ENCODE measurements around the gene NEBL. TPM values are rescaled to one million over a fixed set of nuclear protein-coding genes. Genes with fewer than 3 reads are reported as not detected.
A peak's percentile ranks its signal among the peaks of the same experiment; 100 is the strongest.
"Not testable (repeated sequence)": the region's sequence is repeated elsewhere in the genome, so short reads cannot be mapped to it uniquely, and the experiment has no call there.

The NEBL gene
- total RNA-seq, result 10 to 100 TPM; 72.5 to 74.7 TPM
- 10 to 100 TPM; 19.4 to 27.7 TPM for polyA plus RNA-seq
- long read RNA-seq, donor 1, transcript NEBL-203 (7 exons, 3,008 nt), result major isoform, 7 of 7 reads
- long read RNA-seq, donor 1, partial matches to known transcripts, result 0 of 7 reads
- long read RNA-seq, donor 1, other reads (novel, unspliced or antisense), result 0 of 7 reads
- long read RNA-seq, donor 2, partial matches to known transcripts, result 0 of 1 reads
- long read RNA-seq, donor 2, other reads (novel, unspliced or antisense), result 0 of 1 reads
- long read RNA-seq, donor 3, partial matches to known transcripts, result 0 of 1 reads
- long read RNA-seq, donor 3, other reads (novel, unspliced or antisense), result 0 of 1 reads
- long read RNA-seq, donor 4, partial matches to known transcripts, result 0 of 2 reads
- long read RNA-seq, donor 4, other reads (novel, unspliced or antisense), result 0 of 2 reads
- long read RNA-seq, donor 5, partial matches to known transcripts, result 0 of 3 reads
- long read RNA-seq, donor 5, other reads (novel, unspliced or antisense), result 0 of 3 reads

GRCh38 chr10:20897146-20897825 is at the start of gene NEBL:
TSS of gene NEBL (minus strand) at chr10:20897311. CDS start at chr10:20897205, 106 bp downstream.
- no peak within 1 kb of the TSS for H3K9ac ChIP-seq (ENCODE audit: insufficient read depth in 1 of 2, low read length in 2 of 2)
- H3K9me3 ChIP-seq (ENCODE audit: control insufficient read depth in 4 of 4, insufficient read depth in 3 of 4, low read length in 3 of 4), result no peaks in the 10 kb centered on the region
- no peak within 1 kb of the TSS for H3K4me3 ChIP-seq
- H3K27me3 ChIP-seq (ENCODE audit: control insufficient read depth in 3 of 3, insufficient read depth in 3 of 3, low read length in 2 of 3), result no peaks in the 10 kb centered on the region
- 80 to 86% methylated on average over 2 of the region's 2 CpGs for WGBS, 2 donors
- peaks cover 0 to 17% (median 5%) of the 10 kb centered on the region in 5 donors for H3K4me1 ChIP-seq (ENCODE audit: control insufficient read depth in 5 of 5, insufficient read depth in 5 of 5, low read length in 5 of 5)
- H3K36me3 ChIP-seq (ENCODE audit: control insufficient read depth in 4 of 4, insufficient read depth in 4 of 4, low read length in 4 of 4), result peaks cover 0 to 4% (median 0%) of the 10 kb centered on the region in 4 donors
- ATAC-seq (ENCODE audit: insufficient read depth, low FRiP score) (no peak), DNase-seq (peak in 2 of 3 donors; percentile 33 to 41)
- TF ChIP-seq, protein P1, sequence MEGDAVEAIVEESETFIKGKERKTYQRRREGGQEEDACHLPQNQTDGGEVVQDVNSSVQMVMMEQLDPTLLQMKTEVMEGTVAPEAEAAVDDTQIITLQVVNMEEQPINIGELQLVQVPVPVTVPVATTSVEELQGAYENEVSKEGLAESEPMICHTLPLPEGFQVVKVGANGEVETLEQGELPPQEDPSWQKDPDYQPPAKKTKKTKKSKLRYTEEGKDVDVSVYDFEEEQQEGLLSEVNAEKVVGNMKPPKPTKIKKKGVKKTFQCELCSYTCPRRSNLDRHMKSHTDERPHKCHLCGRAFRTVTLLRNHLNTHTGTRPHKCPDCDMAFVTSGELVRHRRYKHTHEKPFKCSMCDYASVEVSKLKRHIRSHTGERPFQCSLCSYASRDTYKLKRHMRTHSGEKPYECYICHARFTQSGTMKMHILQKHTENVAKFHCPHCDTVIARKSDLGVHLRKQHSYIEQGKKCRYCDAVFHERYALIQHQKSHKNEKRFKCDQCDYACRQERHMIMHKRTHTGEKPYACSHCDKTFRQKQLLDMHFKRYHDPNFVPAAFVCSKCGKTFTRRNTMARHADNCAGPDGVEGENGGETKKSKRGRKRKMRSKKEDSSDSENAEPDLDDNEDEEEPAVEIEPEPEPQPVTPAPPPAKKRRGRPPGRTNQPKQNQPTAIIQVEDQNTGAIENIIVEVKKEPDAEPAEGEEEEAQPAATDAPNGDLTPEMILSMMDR (IDR thresholded peaks at IDR 0.05; ENCODE audit: control extremely low read depth, extremely low read depth), result no peak
- peak within 1 kb of the TSS in 1 of 2 donors; percentile 90 for H3K27ac ChIP-seq (ENCODE audit: low read depth in 1 of 2, low read length in 1 of 2)

DNA sequence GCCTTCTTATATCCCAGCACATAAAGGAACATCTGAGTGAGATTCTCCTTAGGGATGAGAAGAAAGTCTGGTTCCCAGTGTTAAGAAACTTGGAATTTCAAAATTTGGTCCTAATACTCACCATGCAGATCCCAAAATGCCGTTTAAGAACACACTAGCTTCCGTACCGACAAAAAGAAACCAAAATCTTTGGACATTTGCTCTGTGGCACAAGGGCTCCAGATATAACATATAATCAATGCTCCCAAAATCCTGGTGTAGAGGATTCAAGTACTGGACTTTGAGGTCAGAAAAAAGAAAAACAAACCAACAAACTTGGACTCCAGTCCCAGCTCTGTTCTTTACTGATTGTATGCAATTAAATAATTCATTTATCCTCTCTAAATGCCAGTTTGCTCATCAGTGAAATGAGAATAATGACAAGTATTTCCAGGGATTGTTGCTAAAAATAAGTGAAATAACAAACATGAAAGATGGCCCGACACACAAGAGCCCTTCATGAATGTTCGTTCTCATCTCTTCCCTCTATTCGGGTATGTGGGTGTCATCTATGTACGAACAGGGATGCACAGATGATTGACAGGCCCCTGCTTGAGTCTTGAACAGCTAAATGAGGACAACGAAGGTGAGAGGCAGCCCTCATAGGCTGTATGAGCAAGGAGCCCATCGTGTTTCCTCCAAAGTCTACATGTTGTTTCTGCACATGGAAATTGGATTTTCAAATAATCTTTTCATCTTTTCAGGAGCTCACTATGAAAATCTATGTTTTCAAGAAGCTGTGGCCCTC is 48.6 kb upstream of the NEBL start:
- Histone ChIP-seq H3K27me3 (ENCODE audit: control insufficient read depth in 3 of 3, insufficient read depth in 3 of 3, low read length in 2 of 3) (no peaks in the 10 kb centered on the region), H3K36me3 (ENCODE audit: control insufficient read depth in 4 of 4, insufficient read depth in 4 of 4, low read length in 4 of 4) (peaks cover 0 to 2% (median 0%) of the 10 kb centered on the region in 4 donors), H3K9me3 (ENCODE audit: control insufficient read depth in 4 of 4, insufficient read depth in 3 of 4, low read length in 3 of 4) (no peaks in the 10 kb centered on the region), H3K9ac (ENCODE audit: insufficient read depth in 1 of 2, low read length in 2 of 2) (no peak overlapping the region), H3K4me1 (ENCODE audit: control insufficient read depth in 5 of 5, insufficient read depth in 5 of 5, low read length in 5 of 5) (peaks cover 0 to 19% (median 0%) of the 10 kb centered on the region in 5 donors), H3K4me3 (no peak overlapping the region), H3K27ac (ENCODE audit: low read depth in 1 of 2, low read length in 1 of 2) (no peak overlapping the region)
- ATAC-seq (ENCODE audit: insufficient read depth, low FRiP score), result no peak
- no peak for DNase-seq
- TF ChIP-seq, protein P1 (IDR thresholded peaks at IDR 0.05; ENCODE audit: control extremely low read depth, extremely low read depth), result no peak
- WGBS, 2 donors, result 86 to 88% methylated on average over 9 of the region's 9 CpGs

GRCh38 chr10:20944789-20945502 is 47.8 kb upstream of the NEBL start:
- H3K27ac ChIP-seq (ENCODE audit: low read depth in 1 of 2, low read length in 1 of 2), result no peak overlapping the region
- no peaks in the 10 kb centered on the region for H3K27me3 ChIP-seq (ENCODE audit: control insufficient read depth in 3 of 3, insufficient read depth in 3 of 3, low read length in 2 of 3)
- peaks cover 0 to 2% (median 0%) of the 10 kb centered on the region in 4 donors for H3K36me3 ChIP-seq (ENCODE audit: control insufficient read depth in 4 of 4, insufficient read depth in 4 of 4, low read length in 4 of 4)
- TF ChIP-seq, protein P1 (IDR thresholded peaks at IDR 0.05; ENCODE audit: control extremely low read depth, extremely low read depth), result no peak
- ATAC-seq (ENCODE audit: insufficient read depth, low FRiP score) (no peak), DNase-seq (no peak)
- no peak overlapping the region for H3K4me3 ChIP-seq
- peaks cover 0 to 13% (median 0%) of the 10 kb centered on the region in 5 donors for H3K4me1 ChIP-seq (ENCODE audit: control insufficient read depth in 5 of 5, insufficient read depth in 5 of 5, low read length in 5 of 5)
- H3K9me3 ChIP-seq (ENCODE audit: control insufficient read depth in 4 of 4, insufficient read depth in 3 of 4, low read length in 3 of 4), result no peaks in the 10 kb centered on the region
- WGBS, 2 donors, result 88 to 91% methylated on average over 7 of the region's 7 CpGs
- no peak overlapping the region for H3K9ac ChIP-seq (ENCODE audit: insufficient read depth in 1 of 2, low read length in 2 of 2)

DNA sequence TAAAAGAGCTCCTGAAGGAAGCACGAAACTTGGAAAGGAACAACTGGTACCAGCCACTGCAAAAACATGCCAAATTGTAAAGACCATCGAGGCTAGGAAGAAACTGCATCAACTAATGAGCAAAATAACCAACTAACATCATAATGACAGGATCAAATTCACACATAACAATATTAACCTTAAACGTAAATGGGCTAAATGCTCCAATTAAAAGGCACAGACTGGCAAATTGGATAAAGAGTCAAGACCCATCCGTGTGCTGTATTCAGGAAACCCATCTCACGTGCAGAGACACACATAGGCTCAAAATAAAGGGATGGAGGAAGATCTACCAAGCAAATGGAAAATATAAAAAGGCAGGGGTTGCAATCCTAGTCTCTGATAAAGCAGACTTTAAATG is 42.3 kb upstream of the NEBL start:
- not testable (repeated sequence) for H3K9ac ChIP-seq (ENCODE audit: insufficient read depth in 1 of 2, low read length in 2 of 2); H3K36me3 ChIP-seq (ENCODE audit: control insufficient read depth in 4 of 4, insufficient read depth in 4 of 4, low read length in 4 of 4); ATAC-seq (ENCODE audit: insufficient read depth, low FRiP score); H3K27me3 ChIP-seq (ENCODE audit: control insufficient read depth in 3 of 3, insufficient read depth in 3 of 3, low read length in 2 of 3); H3K9me3 ChIP-seq (ENCODE audit: control insufficient read depth in 4 of 4, insufficient read depth in 3 of 4, low read length in 3 of 4); DNase-seq; H3K4me3 ChIP-seq; H3K27ac ChIP-seq (ENCODE audit: low read depth in 1 of 2, low read length in 1 of 2)
- H3K4me1 ChIP-seq (ENCODE audit: control insufficient read depth in 5 of 5, insufficient read depth in 5 of 5, low read length in 5 of 5), result peaks cover 0 to 28% (median 0%) of the 10 kb centered on the region in 5 donors
- WGBS, 2 donors, result 70 to 100% methylated on average over 1 to 5 of the region's 5 CpGs
